HepG2 (cell line): ENCODE data around the gene ZFAND6. TPM values are rescaled to one million over a fixed set of nuclear protein-coding genes. Genes with fewer than 3 reads are reported as not detected.

Source experiments
- ATF7-NPFF ChIP-seq: sonication (generic); formaldehyde crosslinking; IDR thresholded peaks from 2 replicates; pipeline ENCODE4 v1.8.1; 2023; ENCODE audit warnings: mild to moderate bottlenecking, low read depth, missing genetic modification reagents, moderate library complexity
- KDM5B ChIP-seq: sonication (generic); formaldehyde crosslinking; IDR thresholded peaks from 2 replicates; pipeline ENCODE4 v1.4.0; 2020; ENCODE audit warnings: missing genetic modification reagents, mild to moderate bottlenecking, borderline replicate concordance
- MBNL3 ChIP-seq: fragments of 250-450 bp; sonication (Bioruptor Pico); conservative IDR thresholded peaks from 2 replicates; pipeline ENCODE4 v1.8.0; 2022; ENCODE audit warnings: mild to moderate bottlenecking, inconsistent platforms
- MED13 ChIP-seq: sonication (generic); formaldehyde crosslinking; IDR thresholded peaks from 2 replicates; pipeline ENCODE4 v1.5.0; 2020; ENCODE audit warnings: missing genetic modification reagents
- MXD4 ChIP-seq: IDR thresholded peaks from 2 replicates; pipeline ENCODE4 v1.6.1; 2016; ENCODE audit warnings: mild to moderate bottlenecking, missing biosample characterization, missing genetic modification reagents
- NFYC ChIP-seq: IDR thresholded peaks from 2 replicates; pipeline ENCODE4 v1.6.1; 2016; ENCODE audit warnings: missing genetic modification reagents, missing compliant biosample characterization
- SPEN ChIP-seq: sonication (generic); formaldehyde crosslinking; IDR thresholded peaks from 2 replicates; pipeline ENCODE4 v1.5.1; 2020; ENCODE audit warnings: low read depth, mild to moderate bottlenecking, missing genetic modification reagents
- ZEB1 ChIP-seq: IDR thresholded peaks from 2 replicates; pipeline ENCODE4 v1.6.1; 2012; ENCODE audit warnings: mild to moderate bottlenecking, low read depth, inconsistent platforms; ENCODE audit not compliant: insufficient replicate concordance
- ZNF143 ChIP-seq: sonication (generic); formaldehyde crosslinking; IDR thresholded peaks from 2 replicates; pipeline ENCODE4 v1.4.0; 2020; ENCODE audit warnings: missing genetic modification reagents
- ZNF274 ChIP-seq: sonication (generic); formaldehyde crosslinking; IDR thresholded peaks from 2 replicates; pipeline ENCODE4 v1.5.1; 2020; ENCODE audit warnings: mild to moderate bottlenecking, missing genetic modification reagents
- ZNF567 ChIP-seq: sonication (generic); formaldehyde crosslinking; IDR thresholded peaks from 2 replicates; pipeline ENCODE4 v1.8.1; 2023; ENCODE audit warnings: mild to moderate bottlenecking, missing genetic modification reagents, borderline replicate concordance
- ZNF761 ChIP-seq: sonication (generic); formaldehyde crosslinking; conservative IDR thresholded peaks from 2 replicates; pipeline ENCODE4 v1.4.0; 2020; ENCODE audit warnings: mild to moderate bottlenecking, missing genetic modification reagents
- ZNF816 ChIP-seq: sonication (generic); formaldehyde crosslinking; IDR thresholded peaks from 2 replicates; pipeline ENCODE4 v1.8.0; 2022; ENCODE audit warnings: missing genetic modification reagents, mild to moderate bottlenecking, borderline replicate concordance
- polyA plus RNA-seq, 8 experiments: library from polyadenylated mRNA; depleted of rRNA in 3 of 8; stranded (reverse) in 7 of 8; unstranded in 1 of 8; fragments of >200 nt; fragmentation: Illumina TruSeq in 4 of 8; extraction: Trizol in 4 of 8; gene quantifications; 2 replicates each; pipeline versions ENCODE4 v1.2.1 to v1.2.3, GENCODE V29; 2011 to 2016; ENCODE audit warnings: low read depth in 4 of 8, missing spikeins in 1 of 8, mixed read lengths in 1 of 8; ENCODE audit not compliant: insufficient read depth in 1 of 8
- total RNA-seq, 5 experiments: library from RNA; depleted of rRNA; stranded (reverse); fragments of >200 nt; fragmentation: Illumina TruSeq; extraction: Trizol; gene quantifications; 2 replicates each; pipeline ENCODE4 v1.2.3, GENCODE V29; 2016; ENCODE audit warnings: low read depth in 1 of 5
- TF ChIP-seq, protein P1 (sequence below): sonication (generic); formaldehyde crosslinking; IDR thresholded peaks from one replicate; pipeline ENCODE4 v1.5.1; 2020; ENCODE audit warnings: mild to moderate bottlenecking, missing genetic modification reagents; ENCODE audit errors: not compliant biosample characterization
- TF ChIP-seq, protein P2 (sequence below): sonication (generic); formaldehyde crosslinking; IDR thresholded peaks from 2 replicates; pipeline ENCODE4 v1.9.0; 2022; ENCODE audit warnings: missing genetic modification reagents, mild to moderate bottlenecking, borderline replicate concordance
- TF ChIP-seq, protein P3 (sequence below): sonication (generic); formaldehyde crosslinking; IDR thresholded peaks from 2 replicates; pipeline ENCODE4 v1.4.0; 2020; ENCODE audit warnings: mild to moderate bottlenecking, low read depth, missing genetic modification reagents

ZFAND6 gene
- total and polyA plus RNA-seq, 2 of the 13 experiments (the other 11 are each of a cell fraction or from before 2014, with no cell fraction given): 84.2 to 115 TPM

DNA sequence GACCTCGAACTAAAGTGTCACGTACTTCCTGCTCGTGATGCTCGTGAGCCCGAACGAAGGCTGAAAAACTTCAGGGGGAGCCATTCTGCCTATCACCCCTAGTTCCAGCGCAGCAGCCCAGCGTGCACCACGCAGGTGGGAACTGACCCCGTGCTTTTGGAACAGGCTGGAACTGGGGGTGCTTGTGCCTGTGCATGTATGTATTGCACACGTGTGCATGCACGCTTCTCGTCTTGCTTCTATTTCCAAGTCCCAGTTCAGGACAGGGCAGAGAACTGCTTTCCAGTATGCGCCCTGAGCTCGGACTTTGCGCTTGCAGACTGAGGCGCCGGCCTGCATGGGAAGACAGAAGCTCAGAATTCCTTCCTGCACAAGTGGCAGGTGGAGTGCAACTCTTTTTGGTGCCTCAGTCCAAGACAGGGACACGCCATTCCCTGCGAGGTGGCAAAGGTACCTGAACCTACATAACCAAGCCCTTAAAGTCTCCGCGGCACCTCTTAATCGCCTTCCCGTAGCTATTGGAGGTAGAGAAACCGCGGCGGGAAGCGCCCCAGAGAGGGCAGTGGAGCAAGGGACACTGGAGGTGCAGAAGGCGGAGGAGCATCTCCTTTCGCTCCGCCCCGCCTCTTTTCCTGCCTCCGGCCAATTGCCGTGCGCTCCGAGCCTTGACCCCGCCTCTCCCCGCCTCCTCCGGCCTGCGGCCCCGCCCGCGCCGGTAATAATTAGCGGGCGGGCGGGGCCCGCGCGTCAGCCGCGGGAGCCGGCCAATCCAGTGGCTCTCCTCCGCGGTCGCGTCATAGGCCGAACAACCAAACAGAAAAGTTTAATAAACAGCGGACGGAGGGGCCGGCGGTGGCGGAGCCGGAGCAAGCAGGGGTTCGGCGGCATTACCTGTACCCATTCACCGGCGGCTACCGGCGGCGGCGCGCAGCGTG, at the start of gene ZFAND6 (continued):
- TF ChIP-seq, protein P1, sequence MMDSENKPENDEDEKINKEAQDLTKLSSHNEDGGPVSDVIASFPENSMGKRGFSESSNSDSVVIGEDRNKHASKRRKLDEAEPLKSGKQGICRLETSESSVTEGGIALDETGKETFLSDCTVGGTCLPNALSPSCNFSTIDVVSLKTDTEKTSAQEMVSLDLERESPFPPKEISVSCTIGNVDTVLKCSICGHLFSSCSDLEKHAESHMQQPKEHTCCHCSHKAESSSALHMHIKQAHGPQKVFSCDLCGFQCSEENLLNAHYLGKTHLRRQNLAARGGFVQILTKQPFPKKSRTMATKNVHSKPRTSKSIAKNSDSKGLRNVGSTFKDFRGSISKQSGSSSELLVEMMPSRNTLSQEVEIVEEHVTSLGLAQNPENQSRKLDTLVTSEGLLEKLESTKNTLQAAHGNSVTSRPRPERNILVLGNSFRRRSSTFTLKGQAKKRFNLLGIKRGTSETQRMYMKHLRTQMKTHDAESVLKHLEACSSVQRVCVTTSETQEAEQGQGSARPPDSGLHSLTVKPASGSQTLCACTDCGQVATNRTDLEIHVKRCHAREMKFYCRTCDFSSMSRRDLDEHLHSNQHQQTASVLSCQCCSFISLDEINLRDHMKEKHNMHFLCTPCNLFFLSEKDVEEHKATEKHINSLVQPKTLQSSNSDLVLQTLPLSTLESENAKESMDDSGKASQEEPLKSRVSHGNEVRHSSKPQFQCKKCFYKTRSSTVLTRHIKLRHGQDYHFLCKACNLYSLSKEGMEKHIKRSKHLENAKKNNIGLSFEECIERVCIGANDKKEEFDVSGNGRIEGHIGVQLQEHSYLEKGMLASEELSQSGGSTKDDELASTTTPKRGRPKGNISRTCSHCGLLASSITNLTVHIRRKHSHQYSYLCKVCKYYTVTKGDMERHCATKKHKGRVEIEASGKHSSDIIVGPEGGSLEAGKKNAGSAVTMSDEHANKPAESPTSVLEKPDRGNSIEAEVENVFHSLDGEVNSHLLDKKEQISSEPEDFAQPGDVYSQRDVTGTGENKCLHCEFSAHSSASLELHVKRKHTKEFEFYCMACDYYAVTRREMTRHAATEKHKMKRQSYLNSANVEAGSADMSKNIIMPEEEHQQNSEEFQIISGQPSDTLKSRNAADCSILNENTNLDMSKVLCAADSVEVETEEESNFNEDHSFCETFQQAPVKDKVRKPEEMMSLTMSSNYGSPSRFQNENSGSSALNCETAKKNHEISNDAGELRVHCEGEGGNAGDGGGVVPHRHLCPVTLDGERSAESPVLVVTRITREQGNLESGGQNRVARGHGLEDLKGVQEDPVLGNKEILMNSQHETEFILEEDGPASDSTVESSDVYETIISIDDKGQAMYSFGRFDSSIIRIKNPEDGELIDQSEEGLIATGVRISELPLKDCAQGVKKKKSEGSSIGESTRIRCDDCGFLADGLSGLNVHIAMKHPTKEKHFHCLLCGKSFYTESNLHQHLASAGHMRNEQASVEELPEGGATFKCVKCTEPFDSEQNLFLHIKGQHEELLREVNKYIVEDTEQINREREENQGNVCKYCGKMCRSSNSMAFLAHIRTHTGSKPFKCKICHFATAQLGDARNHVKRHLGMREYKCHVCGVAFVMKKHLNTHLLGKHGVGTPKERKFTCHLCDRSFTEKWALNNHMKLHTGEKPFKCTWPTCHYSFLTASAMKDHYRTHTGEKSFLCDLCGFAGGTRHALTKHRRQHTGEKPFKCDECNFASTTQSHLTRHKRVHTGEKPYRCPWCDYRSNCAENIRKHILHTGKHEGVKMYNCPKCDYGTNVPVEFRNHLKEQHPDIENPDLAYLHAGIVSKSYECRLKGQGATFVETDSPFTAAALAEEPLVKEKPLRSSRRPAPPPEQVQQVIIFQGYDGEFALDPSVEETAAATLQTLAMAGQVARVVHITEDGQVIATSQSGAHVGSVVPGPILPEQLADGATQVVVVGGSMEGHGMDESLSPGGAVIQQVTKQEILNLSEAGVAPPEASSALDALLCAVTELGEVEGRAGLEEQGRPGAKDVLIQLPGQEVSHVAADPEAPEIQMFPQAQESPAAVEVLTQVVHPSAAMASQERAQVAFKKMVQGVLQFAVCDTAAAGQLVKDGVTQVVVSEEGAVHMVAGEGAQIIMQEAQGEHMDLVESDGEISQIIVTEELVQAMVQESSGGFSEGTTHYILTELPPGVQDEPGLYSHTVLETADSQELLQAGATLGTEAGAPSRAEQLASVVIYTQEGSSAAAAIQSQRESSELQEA: peak; percentile 58
- TF ChIP-seq SPEN (CRISPR knock-in tag) (peak; percentile 2; the same call in 1 of the 2 replicates), ATF7-NPFF (CRISPR knock-in tag) (no peak), MBNL3 (CRISPR knock-in tag) (no peak), ZNF143 (CRISPR knock-in tag) (peak; percentile 55), ZNF816 (no peak), ZNF567 (CRISPR knock-in tag) (0 out of 2 replicates have a peak, but pooled peaks have one; percentile 58), MED13 (CRISPR knock-in tag) (no peak), KDM5B (CRISPR knock-in tag) (peak; percentile 51; the same call in 1 of the 2 replicates), MXD4 (CRISPR knock-in tag) (no peak), ZEB1 (no peak), ZNF274 (CRISPR knock-in tag) (peak; percentile 65; the same call in 1 of the 2 replicates), ZNF761 (CRISPR knock-in tag) (no peak), NFYC (CRISPR knock-in tag) (peak; percentile 71)
- TF ChIP-seq, protein P2, sequence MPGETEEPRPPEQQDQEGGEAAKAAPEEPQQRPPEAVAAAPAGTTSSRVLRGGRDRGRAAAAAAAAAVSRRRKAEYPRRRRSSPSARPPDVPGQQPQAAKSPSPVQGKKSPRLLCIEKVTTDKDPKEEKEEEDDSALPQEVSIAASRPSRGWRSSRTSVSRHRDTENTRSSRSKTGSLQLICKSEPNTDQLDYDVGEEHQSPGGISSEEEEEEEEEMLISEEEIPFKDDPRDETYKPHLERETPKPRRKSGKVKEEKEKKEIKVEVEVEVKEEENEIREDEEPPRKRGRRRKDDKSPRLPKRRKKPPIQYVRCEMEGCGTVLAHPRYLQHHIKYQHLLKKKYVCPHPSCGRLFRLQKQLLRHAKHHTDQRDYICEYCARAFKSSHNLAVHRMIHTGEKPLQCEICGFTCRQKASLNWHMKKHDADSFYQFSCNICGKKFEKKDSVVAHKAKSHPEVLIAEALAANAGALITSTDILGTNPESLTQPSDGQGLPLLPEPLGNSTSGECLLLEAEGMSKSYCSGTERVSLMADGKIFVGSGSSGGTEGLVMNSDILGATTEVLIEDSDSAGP: peak; percentile 85
- TF ChIP-seq, protein P3, sequence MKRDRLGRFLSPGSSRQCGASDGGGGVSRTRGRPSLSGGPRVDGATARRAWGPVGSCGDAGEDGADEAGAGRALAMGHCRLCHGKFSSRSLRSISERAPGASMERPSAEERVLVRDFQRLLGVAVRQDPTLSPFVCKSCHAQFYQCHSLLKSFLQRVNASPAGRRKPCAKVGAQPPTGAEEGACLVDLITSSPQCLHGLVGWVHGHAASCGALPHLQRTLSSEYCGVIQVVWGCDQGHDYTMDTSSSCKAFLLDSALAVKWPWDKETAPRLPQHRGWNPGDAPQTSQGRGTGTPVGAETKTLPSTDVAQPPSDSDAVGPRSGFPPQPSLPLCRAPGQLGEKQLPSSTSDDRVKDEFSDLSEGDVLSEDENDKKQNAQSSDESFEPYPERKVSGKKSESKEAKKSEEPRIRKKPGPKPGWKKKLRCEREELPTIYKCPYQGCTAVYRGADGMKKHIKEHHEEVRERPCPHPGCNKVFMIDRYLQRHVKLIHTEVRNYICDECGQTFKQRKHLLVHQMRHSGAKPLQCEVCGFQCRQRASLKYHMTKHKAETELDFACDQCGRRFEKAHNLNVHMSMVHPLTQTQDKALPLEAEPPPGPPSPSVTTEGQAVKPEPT (CRISPR knock-in tag): peak; percentile 37; the same call in 1 of the 2 replicates
